Measurements from ENCODE around the gene ELAVL2.

- TF ChIP-seq, protein P1, sequence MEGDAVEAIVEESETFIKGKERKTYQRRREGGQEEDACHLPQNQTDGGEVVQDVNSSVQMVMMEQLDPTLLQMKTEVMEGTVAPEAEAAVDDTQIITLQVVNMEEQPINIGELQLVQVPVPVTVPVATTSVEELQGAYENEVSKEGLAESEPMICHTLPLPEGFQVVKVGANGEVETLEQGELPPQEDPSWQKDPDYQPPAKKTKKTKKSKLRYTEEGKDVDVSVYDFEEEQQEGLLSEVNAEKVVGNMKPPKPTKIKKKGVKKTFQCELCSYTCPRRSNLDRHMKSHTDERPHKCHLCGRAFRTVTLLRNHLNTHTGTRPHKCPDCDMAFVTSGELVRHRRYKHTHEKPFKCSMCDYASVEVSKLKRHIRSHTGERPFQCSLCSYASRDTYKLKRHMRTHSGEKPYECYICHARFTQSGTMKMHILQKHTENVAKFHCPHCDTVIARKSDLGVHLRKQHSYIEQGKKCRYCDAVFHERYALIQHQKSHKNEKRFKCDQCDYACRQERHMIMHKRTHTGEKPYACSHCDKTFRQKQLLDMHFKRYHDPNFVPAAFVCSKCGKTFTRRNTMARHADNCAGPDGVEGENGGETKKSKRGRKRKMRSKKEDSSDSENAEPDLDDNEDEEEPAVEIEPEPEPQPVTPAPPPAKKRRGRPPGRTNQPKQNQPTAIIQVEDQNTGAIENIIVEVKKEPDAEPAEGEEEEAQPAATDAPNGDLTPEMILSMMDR (IDR thresholded peaks at IDR 0.05; ENCODE audit: poor library complexity, severe bottlenecking) = no peak
- no peak for TF ChIP-seq EP300 (conservative IDR thresholded peaks at IDR 0.05; ENCODE audit: poor library complexity, severe bottlenecking)
- no peak for TF ChIP-seq EZH2 (IDR thresholded peaks at IDR 0.05; ENCODE audit: borderline replicate concordance, insufficient read depth, low read length, poor library complexity, severe bottlenecking)
- no peak for TF ChIP-seq TAF1 (IDR thresholded peaks at IDR 0.05; ENCODE audit: low read depth)
- no peak for TF ChIP-seq REST (IDR thresholded peaks at IDR 0.05; ENCODE audit: borderline replicate concordance)
- no peak for TF ChIP-seq POLR2AphosphoS5 (IDR thresholded peaks at IDR 0.05)
- TF ChIP-seq RAD21 (conservative IDR thresholded peaks at IDR 0.05) = no peak
- TF ChIP-seq SMC3 (conservative IDR thresholded peaks at IDR 0.05; ENCODE audit: poor library complexity) = no peak
- TF ChIP-seq MXI1 (conservative IDR thresholded peaks at IDR 0.05; ENCODE audit: poor library complexity, severe bottlenecking) = no peak
Measured at GRCh38 chr9:23858234-23858633, 32.2 kb upstream of the ELAVL2 start.
